NOMO-1 treated with dmso at 0.1 percent for 144 hours (cell line): ENCODE results near the gene KAZN.
"Not testable (repeated sequence)": the region's sequence is repeated elsewhere in the genome, so short reads cannot be mapped to it uniquely, and the experiment has no call there.

Source experiments
- DNase-seq: peaks from one replicate; lab custom pipeline; 2025; ENCODE audit not compliant: unreplicated experiment; lab: John Stamatoyannopoulos, UW

Gene KAZN

DNA sequence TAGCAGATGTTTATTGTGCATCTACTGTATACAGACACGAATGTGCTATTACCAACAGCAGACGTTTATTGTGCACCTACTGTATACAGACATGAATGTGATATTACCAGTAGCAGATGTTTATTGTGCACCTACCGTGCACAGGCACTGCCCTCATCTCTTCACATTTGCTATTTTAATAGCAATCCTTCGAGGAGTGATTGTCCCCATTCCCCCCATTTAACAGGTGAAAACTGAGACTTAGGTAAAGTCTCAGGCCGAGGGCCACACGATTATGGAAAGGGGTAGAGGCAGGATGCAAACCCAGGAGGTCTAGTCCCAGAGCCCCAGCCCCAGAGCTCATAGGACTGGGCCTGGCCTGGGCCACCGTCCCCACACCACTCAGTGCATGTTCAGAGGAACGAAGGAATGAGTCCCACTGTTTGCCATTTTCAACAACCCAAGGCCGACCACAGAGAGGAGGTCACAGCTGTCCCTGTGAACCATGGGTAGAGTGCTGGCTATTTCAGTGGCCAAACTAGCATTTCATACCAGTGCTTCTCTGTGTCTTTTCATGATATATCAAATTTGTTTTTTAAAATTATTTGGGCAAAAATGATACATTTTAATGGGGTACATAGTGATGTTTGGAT is 440.6 kb downstream of the KAZN start:
- no peak for DNase-seq

DNA sequence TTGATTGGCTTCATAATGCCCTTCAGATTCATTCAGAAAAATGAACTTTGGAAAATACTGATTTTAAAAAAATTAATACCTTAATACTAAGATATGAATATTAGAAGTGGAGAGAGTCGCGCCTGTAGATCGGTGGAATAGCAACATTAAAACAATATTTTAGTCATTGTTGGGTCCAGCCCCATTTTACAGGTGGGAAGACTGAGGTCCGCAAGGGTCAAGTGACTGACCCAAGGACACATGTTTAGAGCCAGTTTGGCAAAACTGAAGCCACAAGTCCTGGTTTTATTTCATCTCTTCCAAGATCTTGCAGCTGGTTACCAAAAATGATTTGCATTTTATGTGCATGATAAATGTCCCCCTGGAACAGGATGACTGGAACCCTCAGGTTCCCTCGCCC is 441.4 kb downstream of the KAZN start:
- no peak for DNase-seq

DNA sequence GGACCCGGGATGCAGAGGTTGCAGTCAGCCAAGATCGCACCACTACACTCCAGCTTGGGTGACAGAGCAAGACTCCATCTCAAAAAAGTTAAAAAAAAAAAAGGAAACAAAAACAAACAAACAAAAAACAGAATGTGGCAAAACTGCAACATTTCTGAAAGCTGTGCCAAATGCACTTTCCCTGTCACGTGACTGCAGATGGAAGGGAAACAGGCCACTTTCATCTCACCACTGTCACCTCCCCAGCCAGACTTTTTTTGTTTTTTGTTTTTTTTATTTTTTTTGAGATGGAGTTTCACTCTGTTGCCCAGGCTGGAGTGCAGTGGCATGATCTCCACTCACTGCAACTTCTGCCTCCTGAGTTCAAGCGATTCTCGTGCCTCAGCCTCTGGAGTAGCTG is 442.2 kb downstream of the KAZN start:
- DNase-seq = not testable (repeated sequence)

DNA sequence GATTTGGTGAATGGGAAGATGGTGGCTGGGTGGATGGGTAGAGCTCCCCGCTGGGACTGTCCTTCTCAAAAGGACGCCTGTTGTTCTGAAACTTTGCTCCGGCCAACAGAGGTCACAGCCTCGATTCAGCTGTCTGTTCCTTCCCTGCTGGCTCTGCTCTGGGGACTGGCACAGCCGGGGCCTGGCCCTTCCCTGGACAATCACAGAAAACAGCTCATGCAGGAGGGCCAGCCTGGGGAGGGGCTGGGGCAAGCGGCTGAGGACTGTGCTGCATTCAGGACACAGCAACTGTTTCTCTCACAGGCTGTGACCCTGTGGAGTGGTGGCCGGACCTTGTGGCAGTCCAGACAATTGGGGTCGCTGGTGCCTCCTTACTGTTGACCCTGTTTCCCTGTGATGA is 444.4 kb downstream of the KAZN start:
- no peak for DNase-seq

DNA sequence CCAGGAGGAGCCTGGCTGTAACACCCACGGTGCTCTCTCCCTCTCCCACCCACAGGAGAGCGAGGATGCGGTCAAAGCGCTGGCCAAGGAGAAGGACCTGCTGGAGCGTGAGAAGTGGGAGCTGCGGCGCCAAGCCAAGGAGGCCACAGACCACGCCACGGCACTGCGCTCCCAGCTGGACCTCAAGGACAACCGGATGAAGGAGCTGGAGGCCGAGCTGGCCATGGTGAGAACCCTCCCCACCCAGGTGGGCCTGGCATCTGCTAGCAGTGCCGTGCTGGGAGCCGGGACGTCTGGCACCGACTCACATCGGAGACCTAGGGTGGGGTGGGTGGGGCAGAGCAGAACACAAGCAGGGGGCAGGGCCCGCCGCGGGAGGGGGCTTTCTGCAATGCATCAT is 445.4 kb downstream of the KAZN start:
- no peak for DNase-seq

DNA sequence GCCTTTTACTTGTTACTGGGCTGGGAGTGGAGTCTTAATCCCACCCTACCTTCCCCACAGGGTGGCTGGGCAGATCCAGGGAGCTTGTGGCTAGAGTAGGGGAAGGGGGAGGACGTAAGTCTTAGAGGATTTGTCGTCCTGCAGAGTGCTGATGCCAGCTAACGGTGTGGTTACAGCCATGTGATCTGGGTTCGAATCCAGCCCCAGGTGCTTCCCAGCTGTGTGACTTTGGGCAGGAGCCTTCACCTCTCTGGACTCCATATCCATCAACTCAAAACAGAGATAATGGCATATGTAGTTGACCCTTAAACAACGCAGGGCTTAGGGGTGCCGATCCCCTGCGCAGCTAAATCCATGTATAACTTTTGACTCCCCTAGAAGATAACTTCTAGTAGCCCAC is 446.6 kb downstream of the KAZN start:
- DNase-seq = no peak

DNA sequence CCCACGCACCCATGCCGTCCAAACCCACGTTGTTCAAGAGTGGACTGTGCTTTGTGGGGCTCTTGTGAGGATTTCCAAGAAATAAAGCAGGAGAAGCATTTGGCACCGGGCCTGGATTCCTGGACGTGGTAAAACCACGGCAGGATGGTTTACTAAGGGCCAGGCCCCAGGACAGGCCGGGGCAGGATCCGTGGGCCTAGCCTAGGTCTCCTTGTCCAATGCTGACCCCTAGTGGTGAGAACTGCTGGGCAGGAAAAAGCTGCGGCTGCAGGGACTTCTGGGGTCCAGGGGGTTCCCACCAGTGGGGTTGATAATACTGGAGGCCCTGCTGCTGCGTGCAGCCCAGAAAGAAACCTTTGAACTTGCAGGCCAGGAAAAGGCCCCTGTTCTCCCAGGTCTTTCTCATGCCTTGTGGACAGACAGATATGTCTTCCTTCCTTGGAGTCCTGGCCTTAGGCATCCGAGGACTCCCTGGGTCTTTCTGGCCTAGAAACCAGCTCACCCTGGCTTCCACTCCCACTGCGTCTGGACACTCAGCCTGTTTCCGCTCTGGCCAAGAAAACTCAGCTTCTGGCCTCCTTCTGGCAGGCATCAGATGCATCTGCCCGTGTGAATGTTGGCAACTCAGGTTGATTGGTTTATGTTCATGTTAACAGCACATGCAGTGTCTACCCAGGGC is 448.1 kb downstream of the KAZN start:
- DNase-seq = no peak

DNA sequence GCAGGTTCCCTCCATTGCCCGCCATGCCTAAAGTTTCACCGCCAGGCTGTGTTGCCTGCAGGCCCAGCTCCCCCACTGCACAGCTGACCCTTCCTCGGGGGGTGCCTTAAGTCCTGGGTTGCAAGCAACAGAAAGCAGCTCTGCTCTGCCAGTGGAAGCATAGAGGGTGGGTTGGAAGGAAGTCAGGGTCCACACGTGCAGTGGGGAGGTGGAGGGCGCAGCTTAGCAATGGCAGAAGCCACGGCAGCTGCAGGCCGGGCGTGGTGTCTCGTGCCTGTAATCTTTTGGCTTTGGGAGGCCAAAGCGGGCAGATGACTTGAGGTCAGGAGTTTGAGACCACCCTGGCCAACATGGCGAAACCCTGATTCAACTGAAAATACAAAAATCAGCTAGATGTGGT is 448.8 kb downstream of the KAZN start:
- DNase-seq = no peak

DNA sequence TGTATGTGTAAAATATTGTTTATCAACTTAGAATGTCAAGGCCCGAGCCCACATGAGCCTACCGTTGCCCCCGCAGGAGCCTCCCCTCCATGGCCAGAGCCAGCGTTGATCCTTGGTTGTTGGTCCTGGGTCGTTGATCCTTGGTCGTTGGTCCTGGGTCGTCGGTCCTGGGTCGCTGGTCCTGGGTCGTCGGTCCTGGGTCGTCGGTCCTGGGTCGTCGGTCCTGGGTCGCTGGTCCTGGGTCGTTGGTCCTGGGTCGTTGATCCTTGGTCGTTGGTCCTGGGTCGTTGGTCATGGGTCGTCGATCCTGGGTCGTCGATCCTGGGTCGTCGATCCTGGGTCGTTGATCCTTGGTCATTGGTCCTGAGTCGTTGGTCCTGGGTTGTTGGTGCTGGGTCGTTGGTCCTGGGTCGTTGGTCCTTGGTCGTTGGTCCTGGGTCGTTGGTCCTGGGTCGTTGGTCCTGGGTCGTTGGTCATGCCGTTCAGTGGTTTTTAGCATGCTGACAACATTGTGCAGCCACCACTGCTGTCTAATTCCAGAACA is 450.0 kb downstream of the KAZN start:
- DNase-seq = no peak

DNA sequence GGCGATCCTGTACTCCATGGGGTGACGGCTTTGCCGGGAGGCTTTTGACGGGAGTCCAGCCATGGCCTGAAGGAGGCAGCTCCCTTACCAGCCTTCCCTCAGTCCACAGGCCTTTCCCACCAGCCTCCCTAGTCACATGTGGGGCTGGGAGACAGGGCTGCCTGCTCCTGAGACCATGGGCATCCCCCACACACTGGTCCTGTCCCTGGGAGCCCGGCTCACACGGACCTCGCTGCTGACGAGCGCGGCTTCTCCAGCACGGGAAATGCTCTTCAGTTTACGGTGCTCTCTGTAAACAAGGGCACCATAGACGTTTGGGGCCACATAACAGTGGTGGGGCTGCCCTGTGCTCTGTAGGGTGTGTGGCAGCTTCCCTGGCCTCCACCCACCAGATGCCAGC is 450.6 kb downstream of the KAZN start:
- no peak for DNase-seq

DNA sequence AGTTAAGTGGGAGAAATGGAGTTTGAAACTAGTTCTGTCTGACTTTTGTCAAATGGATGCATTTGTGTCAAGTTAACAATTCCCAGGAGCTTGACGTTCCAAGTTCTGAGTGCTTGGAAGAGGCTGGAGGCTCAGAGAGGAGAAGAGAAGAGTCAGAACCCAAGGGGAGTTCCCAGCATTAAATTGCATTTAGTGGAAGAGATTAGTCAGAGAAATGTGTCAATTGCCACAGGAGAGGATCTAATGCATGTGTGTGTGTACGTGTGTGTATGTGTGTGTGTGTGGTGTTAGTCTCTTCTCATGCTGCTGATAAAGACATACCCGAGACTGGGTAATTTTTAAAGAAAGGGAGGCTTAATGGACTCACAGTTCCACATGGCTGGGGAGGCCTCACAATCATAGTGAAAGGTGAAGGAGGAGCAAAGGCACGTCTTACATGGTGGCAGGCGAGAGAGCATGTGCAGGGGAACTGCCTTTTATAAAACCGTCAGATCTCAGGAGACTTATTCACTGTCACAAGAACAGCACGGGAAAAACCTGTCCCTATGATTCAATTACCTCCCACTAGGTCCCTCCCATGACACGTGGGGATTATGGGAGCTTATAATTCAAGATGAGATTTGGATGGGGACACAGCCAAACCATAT is 453.5 kb downstream of the KAZN start:
- no peak for DNase-seq

DNA sequence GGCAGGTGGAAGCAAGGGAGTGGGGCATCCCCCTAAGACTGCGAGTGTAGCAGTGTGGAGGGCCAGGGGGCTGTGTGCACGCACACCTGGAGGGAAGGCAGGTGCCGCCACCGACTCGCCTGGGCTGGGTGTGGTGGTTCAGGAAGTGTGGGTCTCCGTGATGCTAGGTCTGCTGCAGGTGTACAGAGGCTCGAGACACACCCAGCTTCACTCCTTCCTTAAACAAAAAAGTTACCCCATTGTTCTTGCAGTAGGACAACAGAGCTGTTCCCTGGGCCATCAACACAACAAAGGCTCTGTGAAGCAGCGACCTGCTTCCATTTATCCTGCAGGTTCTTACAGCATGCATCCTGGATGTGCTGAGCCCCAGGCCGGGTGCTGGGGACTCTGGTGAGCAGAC is 454.7 kb downstream of the KAZN start:
- no peak for DNase-seq

DNA sequence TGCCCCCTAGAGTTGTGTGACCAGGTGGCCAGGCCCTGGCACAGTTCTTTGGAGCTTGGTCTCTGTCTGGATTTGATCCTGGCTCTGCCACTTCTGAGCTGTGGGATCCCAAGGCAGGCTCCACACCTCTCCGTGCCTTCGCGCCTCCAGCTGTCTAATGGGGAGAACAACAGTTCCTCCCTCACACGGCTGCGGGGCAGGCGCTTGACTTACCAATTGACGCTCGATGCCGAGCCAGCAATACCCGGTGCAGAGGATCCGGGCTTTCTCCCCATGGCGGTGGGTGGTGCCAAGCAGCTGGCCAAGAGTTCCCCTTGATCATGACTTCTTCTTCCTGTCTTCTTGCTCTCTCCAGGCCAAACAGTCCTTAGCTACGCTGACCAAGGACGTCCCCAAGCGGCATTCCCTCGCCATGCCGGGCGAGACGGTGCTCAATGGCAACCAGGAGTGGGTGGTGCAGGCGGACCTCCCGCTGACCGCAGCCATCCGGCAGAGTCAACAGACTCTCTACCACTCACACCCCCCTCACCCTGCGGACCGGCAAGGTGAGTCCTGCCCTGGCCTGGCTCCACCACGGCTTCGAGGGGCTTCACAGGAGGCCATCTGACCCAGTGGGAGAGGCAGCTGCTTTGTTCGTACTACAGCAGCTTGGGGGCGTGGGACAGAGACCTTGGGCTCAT is 457.4 kb downstream of the KAZN start:
- no peak for DNase-seq

DNA sequence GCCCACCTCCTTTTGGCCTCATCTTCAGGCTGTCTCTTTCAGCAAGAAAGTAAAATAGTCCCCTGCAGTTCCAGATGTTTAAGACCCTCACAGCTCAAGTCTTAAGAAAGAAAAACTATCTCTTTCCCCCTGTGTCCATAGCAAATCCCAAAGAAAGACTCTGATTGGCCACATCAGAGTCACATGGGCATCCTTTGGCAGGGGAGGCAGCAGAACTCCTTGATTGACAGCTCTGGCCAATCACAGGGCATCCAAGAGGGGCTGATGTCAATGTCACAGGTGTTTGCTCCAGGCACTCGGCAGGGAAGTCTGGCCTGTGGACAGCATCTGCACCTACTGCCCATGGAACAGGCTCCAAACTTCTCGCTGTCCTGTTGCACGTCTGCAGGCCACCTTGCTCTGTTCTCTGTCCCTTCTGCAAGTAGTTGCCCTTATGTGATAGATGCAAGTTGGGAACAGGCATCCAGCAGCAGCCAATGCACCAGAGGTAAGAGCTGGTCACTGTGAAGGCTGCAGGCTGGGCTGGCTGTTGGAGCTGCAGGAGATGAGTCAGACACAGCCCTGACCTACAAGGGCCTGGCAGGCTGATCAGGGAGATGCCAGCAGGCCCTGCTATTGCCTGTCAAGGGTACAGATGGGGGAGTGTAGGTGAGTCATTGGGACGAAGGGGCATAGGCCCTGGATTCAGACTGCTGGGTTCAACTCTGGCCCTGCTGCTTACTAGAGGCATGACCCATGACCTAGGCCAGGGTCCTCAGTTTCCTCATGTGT is 458.2 kb downstream of the KAZN start:
- no peak for DNase-seq

DNA sequence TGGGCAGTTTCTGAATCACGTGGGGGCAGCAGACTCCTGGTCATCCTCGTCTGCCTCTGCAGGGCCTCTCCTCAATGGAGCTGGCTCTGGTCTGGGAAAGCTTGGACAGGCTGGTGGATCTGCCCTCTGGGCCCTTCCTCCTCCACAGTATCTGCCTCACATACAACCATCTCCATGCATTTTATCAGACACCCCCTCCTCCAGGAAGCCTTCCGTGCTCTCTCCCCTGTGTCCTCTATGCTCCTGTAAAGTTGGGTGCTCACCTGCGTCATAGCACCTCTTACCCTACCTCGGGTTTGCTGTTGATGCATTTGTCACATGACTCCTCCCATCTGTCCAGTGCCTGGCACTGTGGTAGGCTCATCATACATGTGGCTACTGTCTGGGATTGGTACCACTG is 459.3 kb downstream of the KAZN start:
- DNase-seq = no peak

DNA sequence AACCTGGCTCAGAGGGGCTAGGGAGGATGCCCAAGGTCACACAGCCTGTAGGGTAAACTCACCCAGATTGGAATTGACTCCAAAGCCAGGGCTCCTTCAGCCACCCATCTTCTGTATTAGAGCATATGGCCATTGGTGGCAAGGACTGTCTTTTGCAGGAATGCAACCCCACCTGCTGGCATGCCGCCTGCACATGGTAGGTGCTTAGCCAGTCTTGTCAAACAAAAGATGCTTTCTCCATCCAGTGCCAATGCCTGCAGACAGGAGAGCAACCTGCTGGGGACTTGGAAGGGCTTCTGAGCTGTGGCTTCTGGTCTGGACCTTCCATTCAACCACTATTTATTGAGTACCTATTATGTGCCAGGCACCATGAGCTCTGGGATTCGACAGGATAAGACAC is 459.8 kb downstream of the KAZN start:
- DNase-seq = no peak

DNA sequence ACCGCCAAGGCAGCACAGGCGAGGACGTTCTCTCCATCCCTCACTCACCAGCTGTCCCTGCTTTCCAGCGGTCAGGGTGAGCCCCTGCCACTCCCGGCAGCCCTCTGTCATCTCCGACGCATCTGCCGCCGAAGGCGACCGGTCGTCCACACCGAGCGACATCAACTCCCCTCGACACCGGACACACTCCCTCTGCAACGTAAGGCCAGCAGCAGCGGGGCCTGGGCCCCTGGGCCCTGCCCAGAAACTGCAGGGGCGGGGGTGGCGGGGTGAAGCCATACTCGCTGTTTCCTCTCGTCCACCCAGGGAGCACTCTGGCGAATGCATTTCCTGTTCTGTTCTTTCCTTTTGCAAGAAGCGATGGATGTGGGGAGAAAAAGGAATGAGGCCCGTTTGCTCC is 461.6 kb downstream of the KAZN start:
- DNase-seq = no peak

DNA sequence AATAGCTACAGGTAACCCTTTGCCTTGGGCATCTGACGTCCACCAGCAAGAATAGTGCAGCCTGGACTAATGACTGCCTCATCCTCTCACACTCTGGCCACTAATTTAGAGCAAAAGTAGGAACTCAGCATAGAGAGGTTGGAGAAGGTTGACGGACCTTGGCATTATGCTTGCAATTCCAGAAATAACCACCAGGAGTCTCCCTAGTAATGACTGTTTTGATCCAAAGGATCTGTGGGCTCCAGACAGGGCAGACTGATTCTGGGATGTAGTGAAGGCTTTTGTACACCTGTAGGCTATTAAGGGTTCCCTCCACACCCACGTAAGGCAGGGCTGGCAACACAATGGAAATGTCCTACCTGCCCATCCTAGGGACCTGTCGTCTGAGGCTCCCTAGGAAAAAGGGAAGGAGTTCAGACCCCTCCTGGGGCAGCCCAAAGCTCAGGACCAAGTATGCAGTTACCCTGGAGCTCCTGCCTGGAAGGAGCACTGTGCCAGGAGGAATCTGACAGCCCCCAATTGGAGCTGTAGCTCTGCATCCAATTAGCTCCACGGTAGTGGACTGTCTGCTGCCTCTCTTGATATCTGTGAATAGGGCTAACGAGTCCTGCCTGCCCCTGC is 464.1 kb downstream of the KAZN start:
- DNase-seq = no peak

DNA sequence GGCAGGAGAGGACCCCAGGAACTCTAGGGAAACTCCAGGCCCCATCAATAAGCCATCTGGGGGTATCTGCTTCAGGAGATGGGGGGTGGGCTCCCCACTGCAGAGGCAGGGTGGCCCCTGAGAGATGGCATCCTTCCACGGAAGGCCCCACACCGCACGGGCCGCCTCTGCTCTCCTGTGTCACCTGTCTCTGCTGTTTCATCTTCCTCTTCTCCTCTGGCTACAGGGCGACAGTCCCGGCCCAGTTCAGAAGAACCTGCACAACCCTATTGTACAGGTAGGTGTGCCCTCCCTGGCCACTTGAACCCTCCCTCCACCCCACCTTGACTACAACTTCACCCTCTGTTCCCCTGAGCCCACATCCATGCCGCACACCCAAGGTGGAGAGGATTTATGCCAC is 464.9 kb downstream of the KAZN start:
- DNase-seq = no peak

DNA sequence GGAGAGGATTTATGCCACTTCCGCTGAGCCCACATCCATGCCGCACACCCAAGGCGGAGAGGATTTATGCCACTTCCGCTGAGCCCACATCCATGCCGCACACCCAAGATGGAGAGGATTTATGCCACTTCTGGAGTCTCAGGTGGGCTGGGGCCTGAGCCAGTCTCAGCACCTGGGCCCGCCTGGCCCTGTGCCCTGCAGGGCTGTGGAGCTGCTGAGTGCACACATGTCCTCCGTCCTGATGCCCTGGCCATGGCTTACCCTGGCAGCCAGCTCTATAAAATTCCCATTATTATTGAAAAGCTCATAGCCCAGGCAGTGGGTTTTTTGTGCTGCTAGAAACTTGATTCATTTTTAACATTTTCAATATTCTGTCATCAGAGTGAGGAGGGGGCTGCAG is 465.3 kb downstream of the KAZN start:
- DNase-seq = no peak
